ENCODE data around the gene NUDCD2.
"Not testable (repeated sequence)": the region's sequence is repeated elsewhere in the genome, so short reads cannot be mapped to it uniquely, and the experiment has no call there.

Gene NUDCD2

GRCh38 chr5:163467682-163468081 is 7.8 kb upstream of the NUDCD2 start:
- DNase-seq (ENCODE audit: low spot score): no peak

- DNase-seq (ENCODE audit: low spot score): no peak
Observed at GRCh38 chr5:163463063-163463435, 3.1 kb upstream of the NUDCD2 start.

- peak; percentile 58 for DNase-seq (ENCODE audit: low spot score)
Observed at GRCh38 chr5:163460562-163461171, 765 bp upstream of the NUDCD2 start, which contains the start of gene HMMR. Gene HMMR (plus strand): TSS chr5:163460632. CDS start chr5:163460693, 61 bp downstream.

- no peak for DNase-seq (ENCODE audit: low spot score)
Observed at GRCh38 chr5:163459462-163459818, 462 bp downstream of the NUDCD2 start.

- no peak for DNase-seq (ENCODE audit: low spot score)
Observed at GRCh38 chr5:163458778-163459385, 1.0 kb downstream of the NUDCD2 start.

- DNase-seq (ENCODE audit: low spot score): no peak
Observed at GRCh38 chr5:163456840-163457239, 3.1 kb downstream of the NUDCD2 start.

- DNase-seq (ENCODE audit: low spot score): no peak
Observed at GRCh38 chr5:163456029-163456589, 3.8 kb downstream of the NUDCD2 start.

- DNase-seq (ENCODE audit: low spot score): not testable (repeated sequence)
Observed at GRCh38 chr5:163455406-163455805, 4.5 kb downstream of the NUDCD2 start.

GRCh38 chr5:163453705-163454104 is 6.2 kb downstream of the NUDCD2 start:
- no peak for DNase-seq (ENCODE audit: low spot score)

GRCh38 chr5:163451489-163451888 is 8.4 kb downstream of the NUDCD2 start:
- DNase-seq (ENCODE audit: low spot score): no peak

- no peak for DNase-seq (ENCODE audit: low spot score)
Observed at GRCh38 chr5:163448491-163448890, 11.4 kb downstream of the NUDCD2 start.

- DNase-seq (ENCODE audit: low spot score): no peak
Observed at GRCh38 chr5:163447875-163448274, 12.0 kb downstream of the NUDCD2 start.

- no peak for DNase-seq (ENCODE audit: low spot score)
Observed at GRCh38 chr5:163447191-163447590, 12.7 kb downstream of the NUDCD2 start.

- no peak for DNase-seq (ENCODE audit: low spot score)
Observed at GRCh38 chr5:163445345-163445744, 14.6 kb downstream of the NUDCD2 start.

- no peak for DNase-seq (ENCODE audit: low spot score)
Observed at GRCh38 chr5:163444526-163444925, 15.4 kb downstream of the NUDCD2 start.

GRCh38 chr5:163440954-163441353 is 18.9 kb downstream of the NUDCD2 start:
- DNase-seq (ENCODE audit: low spot score): no peak

GRCh38 chr5:163439092-163439425 is 20.8 kb downstream of the NUDCD2 start:
- no peak for DNase-seq (ENCODE audit: low spot score)

- peak; percentile 98 for DNase-seq (ENCODE audit: low spot score)
Observed at GRCh38 chr5:163437309-163438182, 22.4 kb downstream of the NUDCD2 start, which contains the start of gene CCNG1. Gene CCNG1 (plus strand): TSS chr5:163437595. CDS start chr5:163439257, 1,662 bp downstream.

- DNase-seq (ENCODE audit: low spot score): peak; percentile 17
Observed at GRCh38 chr5:163437011-163437308, 22.9 kb downstream of the NUDCD2 start.

GRCh38 chr5:163436515-163436914 is 23.4 kb downstream of the NUDCD2 start:
- no peak for DNase-seq (ENCODE audit: low spot score)

- DNase-seq (ENCODE audit: low spot score): no peak
Observed at GRCh38 chr5:163434401-163434866, 25.5 kb downstream of the NUDCD2 start.

- no peak for DNase-seq (ENCODE audit: low spot score)
Observed at GRCh38 chr5:163433271-163433670, 26.6 kb downstream of the NUDCD2 start.
